ENCODE data around the gene ACOT8.

Gene ACOT8

GRCh38 chr20:45888681-45889080 is 31.5 kb upstream of the ACOT8 start:
- Histone ChIP-seq H3K4me3 (ENCODE audit: low read length) (no peak overlapping the region), H3K27me3 (ENCODE audit: control insufficient read depth, low read length) (no peaks in the 10 kb centered on the region), H3K9me2 (replicated peaks; ENCODE audit: control insufficient read depth, low read length) (no peaks in the 10 kb centered on the region), H3K27ac (ENCODE audit: low read depth, low read length) (no peak overlapping the region), H3K79me2 (ENCODE audit: control insufficient read depth, low read length) (peaks cover under 1% of the 10 kb centered on the region), H4K20me1 (ENCODE audit: control insufficient read depth, insufficient read depth, low read depth, low read length) (no peaks in the 10 kb centered on the region), H3K9me3 (ENCODE audit: control insufficient read depth, insufficient read depth, low read length) (no peaks in the 10 kb centered on the region), H3K36me3 (ENCODE audit: control insufficient read depth, low read length) (peaks cover 14% of the 10 kb centered on the region), H3K4me1 (ENCODE audit: control insufficient read depth, low read length) (peaks cover 23% of the 10 kb centered on the region), H3F3A (ENCODE audit: control insufficient read depth, insufficient read depth) (no peaks in the 10 kb centered on the region), H3K4me2 (ENCODE audit: low read length) (no peak overlapping the region)
- TF ChIP-seq EZH2phosphoT487 (IDR thresholded peaks at IDR 0.05; ENCODE audit: borderline replicate concordance, low read length): no peak
- no peak for TF ChIP-seq CTCF (IDR thresholded peaks at IDR 0.05; ENCODE audit: low read depth, low read length, poor library complexity, severe bottlenecking)

GRCh38 chr20:45887346-45887715 is 30.1 kb upstream of the ACOT8 start, which contains the start of gene SPATA25:
Gene SPATA25, minus strand, starts transcription at chr20:45887622. Its CDS starts 32 bp downstream, at chr20:45887590.
- peaks cover 28% of the 10 kb centered on the region for H3K36me3 ChIP-seq (ENCODE audit: control insufficient read depth, low read length)
- peaks cover 14% of the 10 kb centered on the region for H3K79me2 ChIP-seq (ENCODE audit: control insufficient read depth, low read length)
- no peak for TF ChIP-seq CTCF (IDR thresholded peaks at IDR 0.05; ENCODE audit: low read depth, low read length, poor library complexity, severe bottlenecking)
- no peak for TF ChIP-seq EZH2phosphoT487 (IDR thresholded peaks at IDR 0.05; ENCODE audit: borderline replicate concordance, low read length)
- no peaks in the 10 kb centered on the region for H3K9me3 ChIP-seq (ENCODE audit: control insufficient read depth, insufficient read depth, low read length)
- H3K4me3 ChIP-seq (ENCODE audit: low read length): no peak within 1 kb of the TSS
- H3K27me3 ChIP-seq (ENCODE audit: control insufficient read depth, low read length): no peaks in the 10 kb centered on the region
- H4K20me1 ChIP-seq (ENCODE audit: control insufficient read depth, insufficient read depth, low read depth, low read length): no peaks in the 10 kb centered on the region
- peaks cover 19% of the 10 kb centered on the region for H3K4me1 ChIP-seq (ENCODE audit: control insufficient read depth, low read length)
- H3K9me2 ChIP-seq (replicated peaks; ENCODE audit: control insufficient read depth, low read length): no peaks in the 10 kb centered on the region
- no peak within 1 kb of the TSS for H3K27ac ChIP-seq (ENCODE audit: low read depth, low read length)
- H3F3A ChIP-seq (ENCODE audit: control insufficient read depth, insufficient read depth): no peaks in the 10 kb centered on the region
- no peak within 1 kb of the TSS for H3K4me2 ChIP-seq (ENCODE audit: low read length)

GRCh38 chr20:45886590-45887345 is 29.6 kb upstream of the ACOT8 start:
- Histone ChIP-seq H3F3A (ENCODE audit: control insufficient read depth, insufficient read depth) (no peaks in the 10 kb centered on the region), H3K27me3 (ENCODE audit: control insufficient read depth, low read length) (no peaks in the 10 kb centered on the region), H3K4me1 (ENCODE audit: control insufficient read depth, low read length) (peaks cover 19% of the 10 kb centered on the region), H3K36me3 (ENCODE audit: control insufficient read depth, low read length) (peaks cover 30% of the 10 kb centered on the region), H4K20me1 (ENCODE audit: control insufficient read depth, insufficient read depth, low read depth, low read length) (no peaks in the 10 kb centered on the region), H3K79me2 (ENCODE audit: control insufficient read depth, low read length) (peaks cover 20% of the 10 kb centered on the region), H3K9me3 (ENCODE audit: control insufficient read depth, insufficient read depth, low read length) (no peaks in the 10 kb centered on the region), H3K4me2 (ENCODE audit: low read length) (no peak overlapping the region), H3K9me2 (replicated peaks; ENCODE audit: control insufficient read depth, low read length) (no peaks in the 10 kb centered on the region), H3K27ac (ENCODE audit: low read depth, low read length) (no peak overlapping the region), H3K4me3 (ENCODE audit: low read length) (no peak overlapping the region)
- no peak for TF ChIP-seq EZH2phosphoT487 (IDR thresholded peaks at IDR 0.05; ENCODE audit: borderline replicate concordance, low read length)
- no peak for TF ChIP-seq CTCF (IDR thresholded peaks at IDR 0.05; ENCODE audit: low read depth, low read length, poor library complexity, severe bottlenecking)

Measured in DOHH2 (cell line).